ENCODE data around the gene NRN1L. TPM values are rescaled to one million over a fixed set of nuclear protein-coding genes. Genes with fewer than 3 reads are reported as not detected.

The NRN1L gene
- total RNA-seq, 3 donors from 2014 or later (not counting 1 experiment from before 2014, with no cell fraction given) = 0.70 to 1.3 TPM; not detected in 1

GRCh38 chr16:67865318-67865717 is 19.4 kb upstream of the NRN1L start:
- H3K27ac ChIP-seq (ENCODE audit: low read length) = no peak overlapping the region
- no peaks in the 10 kb centered on the region for H3K9me3 ChIP-seq (ENCODE audit: control insufficient read depth, insufficient read depth, low read length)
- 89% methylated on average over 2 of the region's 2 CpGs for WGBS (ENCODE audit: insufficient coverage)
- intact Hi-C loops (cut with micrococcal nuclease) = loop anchor here (2.0 kb wide), 1 partner anchor 49 kb away; no protein-coding TSS in a partner anchor
- no peak overlapping the region for H3K27ac Mint-ChIP-seq
- peak in 1 of 3 donors; percentile 44 for ATAC-seq
- H3K4me3 ChIP-seq (ENCODE audit: low read length) = no peak overlapping the region
- peaks cover 10% of the 10 kb centered on the region for H3K36me3 ChIP-seq (ENCODE audit: control insufficient read depth, insufficient read depth, low read length)
- H3K4me1 ChIP-seq (ENCODE audit: control insufficient read depth, insufficient read depth, low read length) = no peaks in the 10 kb centered on the region
- peak in 1 of 2 donors; percentile 51 for DNase-seq
- no peaks in the 10 kb centered on the region for H3K27me3 Mint-ChIP-seq (ENCODE audit: low read depth in 2 of 2)
- peaks cover 11 to 13% of the 10 kb centered on the region in 2 donors for H3K4me1 Mint-ChIP-seq
- H3K4me3 Mint-ChIP-seq = no peak overlapping the region
- H3K36me3 Mint-ChIP-seq = no peaks in the 10 kb centered on the region
- H3K9me3 Mint-ChIP-seq = no peaks in the 10 kb centered on the region
- H3K27me3 ChIP-seq (ENCODE audit: control insufficient read depth, insufficient read depth, low read length) = no peaks in the 10 kb centered on the region
- TF ChIP-seq, protein P1, sequence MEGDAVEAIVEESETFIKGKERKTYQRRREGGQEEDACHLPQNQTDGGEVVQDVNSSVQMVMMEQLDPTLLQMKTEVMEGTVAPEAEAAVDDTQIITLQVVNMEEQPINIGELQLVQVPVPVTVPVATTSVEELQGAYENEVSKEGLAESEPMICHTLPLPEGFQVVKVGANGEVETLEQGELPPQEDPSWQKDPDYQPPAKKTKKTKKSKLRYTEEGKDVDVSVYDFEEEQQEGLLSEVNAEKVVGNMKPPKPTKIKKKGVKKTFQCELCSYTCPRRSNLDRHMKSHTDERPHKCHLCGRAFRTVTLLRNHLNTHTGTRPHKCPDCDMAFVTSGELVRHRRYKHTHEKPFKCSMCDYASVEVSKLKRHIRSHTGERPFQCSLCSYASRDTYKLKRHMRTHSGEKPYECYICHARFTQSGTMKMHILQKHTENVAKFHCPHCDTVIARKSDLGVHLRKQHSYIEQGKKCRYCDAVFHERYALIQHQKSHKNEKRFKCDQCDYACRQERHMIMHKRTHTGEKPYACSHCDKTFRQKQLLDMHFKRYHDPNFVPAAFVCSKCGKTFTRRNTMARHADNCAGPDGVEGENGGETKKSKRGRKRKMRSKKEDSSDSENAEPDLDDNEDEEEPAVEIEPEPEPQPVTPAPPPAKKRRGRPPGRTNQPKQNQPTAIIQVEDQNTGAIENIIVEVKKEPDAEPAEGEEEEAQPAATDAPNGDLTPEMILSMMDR (IDR thresholded peaks at IDR 0.05) = no peak

- H3K9me3 Mint-ChIP-seq = no peaks in the 10 kb centered on the region
- no peak for DNase-seq
- H3K36me3 ChIP-seq (ENCODE audit: control insufficient read depth, insufficient read depth, low read length) = peaks cover 11% of the 10 kb centered on the region
- peaks cover 0 to 8% of the 10 kb centered on the region in 2 donors for H3K4me1 Mint-ChIP-seq
- H3K4me3 ChIP-seq (ENCODE audit: low read length) = no peak overlapping the region
- no peaks in the 10 kb centered on the region for H3K27me3 ChIP-seq (ENCODE audit: control insufficient read depth, insufficient read depth, low read length)
- no peaks in the 10 kb centered on the region for H3K27me3 Mint-ChIP-seq (ENCODE audit: low read depth in 2 of 2)
- no peak for ATAC-seq
- TF ChIP-seq, protein P1 (IDR thresholded peaks at IDR 0.05) = no peak
- no peaks in the 10 kb centered on the region for H3K9me3 ChIP-seq (ENCODE audit: control insufficient read depth, insufficient read depth, low read length)
- no peak overlapping the region for H3K27ac Mint-ChIP-seq
- H3K4me3 Mint-ChIP-seq = no peak overlapping the region
- intact Hi-C loops (cut with micrococcal nuclease) = no loop called here
- no peak overlapping the region for H3K27ac ChIP-seq (ENCODE audit: low read length)
- H3K36me3 Mint-ChIP-seq = no peaks in the 10 kb centered on the region
- WGBS (ENCODE audit: insufficient coverage) = 95% methylated on average over 5 of the region's 6 CpGs
- H3K4me1 ChIP-seq (ENCODE audit: control insufficient read depth, insufficient read depth, low read length) = peaks cover 11% of the 10 kb centered on the region
Observed at GRCh38 chr16:67868290-67868689, 16.4 kb upstream of the NRN1L start.

GRCh38 chr16:67869653-67870052 is 15.0 kb upstream of the NRN1L start:
- no peaks in the 10 kb centered on the region for H3K36me3 Mint-ChIP-seq
- no peak overlapping the region for H3K4me3 ChIP-seq (ENCODE audit: low read length)
- peaks cover 12 to 21% of the 10 kb centered on the region in 2 donors for H3K4me1 Mint-ChIP-seq
- no peaks in the 10 kb centered on the region for H3K27me3 Mint-ChIP-seq (ENCODE audit: low read depth in 2 of 2)
- DNase-seq (no peak), ATAC-seq (no peak)
- WGBS (ENCODE audit: insufficient coverage) = 97% methylated on average over 7 of the region's 7 CpGs
- TF ChIP-seq, protein P1 (IDR thresholded peaks at IDR 0.05) = no peak
- H3K36me3 ChIP-seq (ENCODE audit: control insufficient read depth, insufficient read depth, low read length) = peaks cover 11% of the 10 kb centered on the region
- no peaks in the 10 kb centered on the region for H3K9me3 Mint-ChIP-seq
- H3K27ac Mint-ChIP-seq = no peak overlapping the region
- H3K9me3 ChIP-seq (ENCODE audit: control insufficient read depth, insufficient read depth, low read length) = no peaks in the 10 kb centered on the region
- intact Hi-C loops (cut with micrococcal nuclease) = no loop called here
- H3K4me1 ChIP-seq (ENCODE audit: control insufficient read depth, insufficient read depth, low read length) = peaks cover 24% of the 10 kb centered on the region
- H3K27ac ChIP-seq (ENCODE audit: low read length) = no peak overlapping the region
- H3K4me3 Mint-ChIP-seq = no peak overlapping the region
- no peaks in the 10 kb centered on the region for H3K27me3 ChIP-seq (ENCODE audit: control insufficient read depth, insufficient read depth, low read length)

GRCh38 chr16:67871256-67871655 is 13.4 kb upstream of the NRN1L start:
- Mint-ChIP-seq H3K27ac (peak overlapping the region; percentile 90), H3K27me3 (ENCODE audit: low read depth in 2 of 2) (no peaks in the 10 kb centered on the region), H3K9me3 (no peaks in the 10 kb centered on the region), H3K36me3 (no peaks in the 10 kb centered on the region), H3K4me1 (peaks cover 27 to 37% of the 10 kb centered on the region in 2 donors), H3K4me3 (no peak overlapping the region)
- H3K4me1 ChIP-seq (ENCODE audit: control insufficient read depth, insufficient read depth, low read length) = peaks cover 24% of the 10 kb centered on the region
- no peaks in the 10 kb centered on the region for H3K9me3 ChIP-seq (ENCODE audit: control insufficient read depth, insufficient read depth, low read length)
- intact Hi-C loops (cut with micrococcal nuclease) = no loop called here
- DNase-seq = no peak
- TF ChIP-seq, protein P1 (IDR thresholded peaks at IDR 0.05) = no peak
- H3K4me3 ChIP-seq (ENCODE audit: low read length) = no peak overlapping the region
- 92% methylated on average over 3 of the region's 3 CpGs for WGBS (ENCODE audit: insufficient coverage)
- ATAC-seq = no peak
- no peak overlapping the region for H3K27ac ChIP-seq (ENCODE audit: low read length)
- H3K36me3 ChIP-seq (ENCODE audit: control insufficient read depth, insufficient read depth, low read length) = peaks cover 13% of the 10 kb centered on the region
- no peaks in the 10 kb centered on the region for H3K27me3 ChIP-seq (ENCODE audit: control insufficient read depth, insufficient read depth, low read length)
